H7 (cell line): ENCODE measurements around the gene NRXN2. TPM values are rescaled to one million over a fixed set of nuclear protein-coding genes. Genes with fewer than 3 reads are reported as not detected.

Source experiments
- DNase-seq: peaks from one replicate; pipeline ENCODE4 v3.0.0; 2012
- H3K27me3 ChIP-seq: 2 replicates; pipeline ENCODE4 v1.6.0; 2011; ENCODE audit warnings: mild to moderate bottlenecking, low read length; ENCODE audit not compliant: control insufficient read depth, insufficient read depth
- H3K36me3 ChIP-seq: replicated peaks from 2 replicates; pipeline ENCODE4 v1.5.1; 2011; ENCODE audit warnings: low read length; ENCODE audit not compliant: control insufficient read depth, insufficient read depth
- H3K4me3 ChIP-seq: 2 replicates; pipeline ENCODE4 v1.5.1; 2011; ENCODE audit warnings: low read depth, mild to moderate bottlenecking, control low read depth, low read length, moderate library complexity; ENCODE audit not compliant: insufficient read depth
- total RNA-seq: library from RNA; depleted of rRNA; stranded (reverse); fragments of >200 nt; shearing (Covaris generic); gene quantifications from 2 replicates; pipeline ENCODE4 v1.2.3, GENCODE V29; 2014

NRXN2 gene
- total RNA-seq, 1 experiment from 2014 or later, result 1.9 TPM

DNA sequence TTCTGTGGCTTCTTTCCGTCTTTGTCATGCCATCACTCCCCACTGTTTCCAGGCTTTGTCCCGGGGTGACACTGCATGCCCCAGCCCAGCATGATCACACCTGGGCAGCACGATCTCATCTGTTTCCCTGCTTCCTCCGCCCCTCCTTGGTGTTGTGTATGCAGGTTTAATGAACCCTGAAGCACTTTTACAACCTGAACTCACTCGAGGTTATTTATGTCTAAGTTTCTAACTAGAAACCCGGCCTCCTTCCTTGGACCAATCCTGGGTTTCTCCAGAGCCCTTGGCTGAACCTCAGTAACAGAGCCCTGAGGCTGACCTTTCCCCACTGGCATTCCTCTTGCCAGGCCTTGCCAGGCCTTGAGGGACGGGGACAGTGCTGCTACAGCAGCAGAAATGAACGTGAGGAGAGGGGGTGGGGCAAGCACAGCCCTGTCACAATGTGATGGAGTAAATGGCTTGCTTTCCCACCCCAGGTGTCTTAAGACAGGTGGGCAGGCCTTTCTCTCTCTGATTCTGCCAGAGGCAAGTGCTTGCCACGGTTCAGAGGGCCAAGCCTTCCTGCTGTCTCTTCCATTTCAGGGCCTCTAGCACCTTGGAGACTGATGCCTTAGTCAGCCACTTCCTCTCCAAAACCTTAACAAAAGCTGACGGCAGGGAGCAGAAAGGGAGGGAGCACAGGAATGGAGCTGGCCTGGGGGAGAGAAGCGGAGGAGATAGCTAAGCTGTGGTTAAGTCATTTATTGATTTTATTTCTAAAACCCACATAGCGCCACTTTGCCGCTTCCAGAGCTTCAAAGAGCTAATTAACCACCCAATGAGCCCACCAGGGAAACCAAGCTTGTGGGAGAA, 39.9 kb upstream of the NRXN2 start:
- Histone ChIP-seq H3K36me3 (peaks cover 29% of the 10 kb centered on the region), H3K4me3 (no peak overlapping the region), H3K27me3 (no peaks in the 10 kb centered on the region)
- peak; percentile 68 for DNase-seq

DNA sequence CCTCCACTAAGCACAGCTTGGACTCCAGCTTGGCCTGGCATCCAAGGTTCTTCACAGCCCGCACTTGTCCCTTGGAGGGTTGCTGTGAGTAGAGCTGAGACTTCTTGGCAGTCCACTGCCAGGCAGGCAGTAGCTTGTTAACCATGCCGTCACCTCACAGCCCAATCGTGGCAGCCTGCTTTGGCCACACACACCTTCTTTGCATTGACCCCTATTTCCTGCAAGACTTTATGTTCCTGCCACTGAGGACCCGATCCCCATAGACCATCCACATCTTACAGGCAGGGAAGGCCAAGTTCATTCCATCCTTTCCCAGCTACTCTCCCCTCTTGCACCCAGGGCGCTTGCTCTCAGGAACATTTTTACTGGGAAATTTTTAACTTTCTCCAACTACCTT, 39.3 kb upstream of the NRXN2 start:
- no peaks in the 10 kb centered on the region for H3K27me3 ChIP-seq
- H3K36me3 ChIP-seq, result peaks cover 23% of the 10 kb centered on the region
- H3K4me3 ChIP-seq, result no peak overlapping the region
- peak; percentile 64 for DNase-seq

DNA sequence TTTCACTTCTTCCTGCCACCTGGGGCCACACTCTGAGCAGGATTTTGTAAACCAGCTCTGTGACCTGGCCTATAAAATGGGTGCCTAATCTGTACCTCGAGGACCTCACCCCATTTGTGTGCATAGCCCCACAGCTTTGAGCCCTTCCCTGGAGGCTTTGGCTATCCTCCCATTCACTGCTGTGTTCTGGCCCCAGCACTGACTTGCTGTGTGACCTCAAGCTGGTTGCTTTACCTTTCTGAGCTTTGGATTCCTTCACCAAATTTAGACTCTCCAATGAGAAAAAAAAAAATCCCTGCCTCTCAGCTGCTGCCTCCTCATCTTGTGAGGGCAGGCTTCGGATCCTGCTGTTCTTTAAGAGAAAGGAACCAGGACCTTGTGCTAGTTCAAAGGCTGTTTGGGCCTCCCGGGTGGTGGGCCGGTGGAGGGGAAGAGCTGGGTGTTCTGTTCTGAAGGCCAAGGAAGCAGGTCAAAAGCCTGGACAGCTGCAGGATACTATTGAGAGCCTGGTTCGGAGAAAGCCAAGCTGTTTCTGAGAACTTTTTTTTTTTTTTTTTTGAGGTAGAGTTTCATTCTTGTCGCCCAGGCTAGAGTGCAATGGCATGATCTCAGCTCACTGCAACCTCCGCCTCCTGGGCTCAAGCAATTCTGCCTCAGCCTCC, 37.9 kb upstream of the NRXN2 start:
- Histone ChIP-seq H3K27me3 (no peaks in the 10 kb centered on the region), H3K36me3 (peaks cover 15% of the 10 kb centered on the region), H3K4me3 (no peak overlapping the region)
- DNase-seq, result peak; percentile 46

DNA sequence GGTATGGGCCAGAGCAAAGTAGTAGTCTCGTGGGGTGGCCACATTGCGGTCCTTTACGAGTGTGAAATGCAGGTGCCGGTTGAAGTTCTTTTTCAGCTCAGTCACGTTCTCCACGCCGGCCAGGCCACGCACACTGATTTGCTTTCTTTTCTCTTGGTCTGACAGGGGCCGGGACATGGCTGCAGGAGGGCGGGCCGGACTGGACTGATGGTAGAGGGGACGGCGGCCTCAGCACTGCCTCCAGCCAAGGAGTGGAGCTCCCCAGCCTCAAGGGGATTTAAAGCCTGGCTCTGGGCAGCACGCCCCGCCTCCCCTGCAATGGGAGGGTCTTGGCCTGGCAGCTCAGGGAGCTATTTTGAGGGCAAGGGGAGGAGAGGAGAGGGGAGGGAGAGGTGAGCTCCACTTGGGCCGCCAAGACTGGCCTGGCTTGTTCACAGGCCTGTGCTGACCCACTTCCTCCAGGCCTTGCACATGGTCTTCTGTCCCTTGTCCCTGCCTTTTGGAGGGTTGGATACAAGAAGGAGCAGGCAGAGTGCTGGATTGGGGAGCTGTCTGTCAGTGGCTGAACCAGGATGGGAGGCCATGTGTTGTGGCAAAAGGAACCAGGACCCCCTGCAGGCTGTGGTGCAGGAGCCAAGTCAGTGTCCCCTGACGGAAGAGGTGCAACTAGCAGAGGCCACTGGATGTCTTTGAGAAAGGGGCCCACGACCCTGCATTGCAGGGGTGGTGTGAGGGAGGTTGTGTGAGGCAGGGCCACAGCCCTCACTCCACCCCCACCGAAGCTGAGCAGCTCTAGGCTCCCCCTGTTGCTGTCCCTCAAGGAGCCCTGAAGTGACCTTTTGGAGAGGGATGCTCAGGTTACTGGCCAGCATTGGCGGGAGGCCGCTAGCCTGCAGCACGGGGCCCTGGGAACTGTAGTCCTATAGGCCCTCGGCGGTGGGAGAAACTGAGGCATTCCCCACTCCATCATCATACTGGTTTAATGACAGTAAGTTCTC, 37.0 kb upstream of the NRXN2 start, which contains the start of gene PYGM:
Gene PYGM, minus strand, starts transcription at position 253 of the 998 bp plus-strand sequence. Its CDS starts 76 bp downstream, at position 177.
- H3K4me3 ChIP-seq, result no peak within 1 kb of the TSS
- DNase-seq, result peak; percentile 96
- H3K36me3 ChIP-seq, result peaks cover 12% of the 10 kb centered on the region
- no peaks in the 10 kb centered on the region for H3K27me3 ChIP-seq

DNA sequence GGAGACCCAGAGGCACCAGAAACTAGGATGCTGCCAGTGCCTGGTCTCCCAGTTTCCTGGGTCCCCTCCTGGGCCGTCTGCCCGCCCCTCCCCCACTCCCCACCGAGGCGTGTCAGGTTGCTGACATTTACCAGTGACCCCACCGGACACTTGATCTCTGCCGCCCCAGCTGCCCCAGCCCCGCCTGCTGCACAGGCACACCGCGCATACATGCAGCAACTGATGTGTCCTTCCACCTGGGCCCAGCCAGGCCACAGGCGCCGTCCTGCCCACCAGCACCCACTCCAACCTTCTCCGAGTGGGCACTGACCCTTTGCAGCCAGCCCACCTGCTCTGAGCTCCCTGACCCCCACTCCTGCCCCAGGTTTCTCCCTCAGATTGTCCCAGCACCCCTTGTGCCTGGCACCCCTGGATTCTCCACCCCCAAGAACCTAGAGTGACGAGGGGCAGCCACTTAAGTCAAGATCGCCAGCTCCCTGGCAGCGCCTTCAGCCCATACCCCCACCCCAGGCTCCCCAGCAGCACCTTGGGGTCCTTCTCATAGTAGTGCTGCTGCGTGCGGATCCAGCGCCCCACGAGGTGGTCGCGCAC, 36.2 kb upstream of the NRXN2 start:
- Histone ChIP-seq H3K27me3 (no peaks in the 10 kb centered on the region), H3K4me3 (no peak overlapping the region), H3K36me3 (peaks cover 5% of the 10 kb centered on the region)
- peak; percentile 67 for DNase-seq

DNA sequence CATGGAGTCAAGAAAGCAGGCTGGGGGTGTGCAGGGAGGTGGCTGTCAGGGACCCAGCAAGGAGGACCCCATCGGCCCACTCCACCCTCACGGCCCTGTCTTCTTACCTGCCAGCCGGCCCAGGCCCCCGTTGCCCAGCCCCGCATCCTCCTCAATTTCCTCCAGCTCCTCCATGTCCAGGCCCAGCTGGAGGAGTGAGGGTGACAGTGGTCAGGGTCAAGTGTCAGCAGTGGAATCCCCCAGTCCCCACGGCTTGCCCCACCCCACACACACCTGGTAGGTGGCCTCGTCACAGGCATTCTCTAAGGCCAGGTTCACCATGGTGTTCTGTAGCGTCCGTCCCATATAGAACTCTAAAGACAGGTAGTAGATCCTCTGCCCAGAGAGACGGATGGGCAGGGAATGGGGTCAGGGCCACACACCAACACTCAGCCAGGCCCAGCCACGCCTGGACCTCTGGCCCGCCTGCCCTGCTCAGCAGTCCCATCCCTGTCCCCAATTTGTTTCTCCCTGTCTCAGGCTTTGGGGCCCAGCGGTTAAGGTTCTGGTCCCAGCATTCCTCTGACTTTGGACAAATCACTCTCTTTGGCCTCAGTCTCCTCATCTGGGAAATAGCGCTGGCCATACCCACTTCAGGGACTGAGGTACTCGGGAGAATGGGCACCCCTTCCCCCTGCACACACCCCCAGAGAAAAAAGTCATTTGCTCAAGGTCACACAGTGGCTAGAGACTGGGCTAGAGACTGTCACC, 35.5 kb upstream of the NRXN2 start:
- Histone ChIP-seq H3K27me3 (no peaks in the 10 kb centered on the region), H3K4me3 (no peak overlapping the region), H3K36me3 (peaks cover 3% of the 10 kb centered on the region)
- DNase-seq, result peak; percentile 62

DNA sequence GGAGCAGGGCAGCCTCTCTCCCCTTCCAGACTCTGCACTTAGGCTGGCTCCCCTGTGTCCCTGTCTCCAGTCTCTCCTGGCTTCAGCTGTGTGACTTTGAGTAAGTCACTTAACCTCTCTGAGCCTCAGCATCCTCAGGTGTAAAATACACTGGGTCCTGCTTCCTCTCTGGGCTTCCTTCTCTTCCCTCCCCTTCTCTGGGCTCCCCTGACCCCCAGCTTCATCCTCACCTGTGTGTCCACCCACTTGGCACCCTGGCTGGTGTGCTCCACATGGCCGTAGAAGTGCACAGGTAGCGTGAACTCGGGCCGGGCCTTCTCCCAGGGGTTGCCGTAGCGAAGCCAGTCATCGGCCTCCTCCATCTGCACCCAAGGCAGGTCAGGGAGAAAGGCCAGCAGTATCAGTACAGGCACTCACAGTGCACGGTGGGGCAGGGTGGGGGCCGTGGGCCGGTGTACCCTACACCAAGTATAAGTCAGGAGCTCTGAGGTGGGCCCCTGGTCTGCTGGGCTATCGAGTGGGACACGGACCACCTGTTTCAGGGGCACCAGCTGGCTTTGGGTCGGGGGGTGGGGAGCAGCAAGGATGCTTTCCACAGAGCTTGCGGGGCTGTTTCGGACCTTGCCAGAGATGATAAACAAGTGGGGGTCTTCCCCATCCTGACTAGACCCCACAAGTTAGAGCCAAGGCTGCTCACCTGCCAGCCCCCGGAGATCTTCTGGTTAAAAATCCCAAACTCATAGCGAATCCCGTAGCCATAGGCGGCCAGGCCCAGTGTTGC, 34.7 kb upstream of the NRXN2 start:
- peak; percentile 35 for DNase-seq
- Histone ChIP-seq H3K4me3 (no peak overlapping the region), H3K36me3 (peaks cover 3% of the 10 kb centered on the region), H3K27me3 (no peaks in the 10 kb centered on the region)

DNA sequence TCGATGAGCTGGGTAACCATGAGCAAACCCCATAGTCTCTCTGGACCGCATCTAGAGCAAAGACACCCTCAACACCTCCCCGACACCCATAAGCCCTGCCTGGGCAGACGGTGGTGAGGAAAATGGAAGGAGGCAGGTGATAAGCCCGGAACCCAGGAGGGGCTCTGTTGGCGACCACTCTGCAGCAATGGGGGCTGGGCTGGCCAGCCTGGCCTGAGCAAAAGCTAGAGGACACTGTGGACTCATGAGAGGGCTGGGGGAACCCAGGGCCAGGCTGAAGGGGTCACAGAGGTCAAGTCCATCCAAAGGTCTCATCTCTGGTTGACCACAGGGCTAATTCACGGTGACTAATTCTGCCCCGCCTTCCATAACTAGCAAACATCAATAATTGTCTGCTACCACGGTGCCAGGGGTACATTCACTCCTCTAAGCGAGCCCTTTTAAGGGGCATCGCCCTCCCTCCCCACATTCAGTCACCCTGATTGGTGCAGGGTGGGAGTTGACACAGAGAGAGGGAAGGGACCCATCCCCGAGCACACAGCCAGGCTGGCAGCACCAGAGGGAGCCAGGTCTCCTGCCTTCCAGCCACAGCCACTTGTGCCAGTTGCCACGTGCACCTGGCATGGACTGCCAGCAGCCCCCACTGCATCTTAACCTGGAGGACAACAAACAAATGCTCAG, 32.8 kb upstream of the NRXN2 start:
- DNase-seq, result peak; percentile 51
- no peaks in the 10 kb centered on the region for H3K36me3 ChIP-seq
- H3K27me3 ChIP-seq, result no peaks in the 10 kb centered on the region
- H3K4me3 ChIP-seq, result no peak overlapping the region

DNA sequence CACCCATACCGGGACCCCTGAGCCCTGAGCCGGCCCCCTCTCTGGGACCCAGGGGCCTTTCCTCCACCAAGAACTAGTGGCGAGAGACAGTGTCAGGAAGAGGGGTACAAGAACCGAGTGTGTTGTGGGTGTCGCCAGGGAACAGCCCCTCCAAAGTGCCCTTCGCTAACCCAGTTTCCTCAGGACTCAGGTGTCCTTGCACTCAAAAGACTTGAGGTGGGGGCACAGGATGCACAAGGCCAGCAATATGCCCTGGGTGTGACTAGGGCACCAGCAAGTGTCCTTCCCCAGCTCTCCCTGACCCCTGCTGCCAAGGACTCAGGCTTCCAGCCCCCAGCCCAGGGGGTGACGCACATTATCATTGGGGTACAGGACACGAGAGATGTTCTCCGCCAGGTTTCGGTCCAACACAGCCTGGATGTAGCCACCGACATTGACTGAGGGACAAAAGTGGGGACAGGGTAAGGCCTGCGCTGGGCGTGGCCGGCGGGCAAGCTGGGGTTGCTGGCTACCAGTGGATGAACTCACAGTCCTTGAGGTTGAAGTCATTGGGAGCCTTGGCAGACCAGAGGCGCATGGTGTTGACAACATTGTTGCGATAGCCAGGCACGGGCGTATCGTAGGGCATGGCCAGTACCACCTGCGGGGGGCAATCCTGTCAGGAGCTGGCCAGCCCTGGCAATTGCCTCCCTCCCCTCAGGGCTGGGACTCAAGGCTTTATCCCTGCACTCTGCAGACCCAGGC, 32.1 kb upstream of the NRXN2 start:
- DNase-seq, result no peak
- H3K36me3 ChIP-seq, result no peaks in the 10 kb centered on the region
- H3K4me3 ChIP-seq, result no peak overlapping the region
- no peaks in the 10 kb centered on the region for H3K27me3 ChIP-seq

DNA sequence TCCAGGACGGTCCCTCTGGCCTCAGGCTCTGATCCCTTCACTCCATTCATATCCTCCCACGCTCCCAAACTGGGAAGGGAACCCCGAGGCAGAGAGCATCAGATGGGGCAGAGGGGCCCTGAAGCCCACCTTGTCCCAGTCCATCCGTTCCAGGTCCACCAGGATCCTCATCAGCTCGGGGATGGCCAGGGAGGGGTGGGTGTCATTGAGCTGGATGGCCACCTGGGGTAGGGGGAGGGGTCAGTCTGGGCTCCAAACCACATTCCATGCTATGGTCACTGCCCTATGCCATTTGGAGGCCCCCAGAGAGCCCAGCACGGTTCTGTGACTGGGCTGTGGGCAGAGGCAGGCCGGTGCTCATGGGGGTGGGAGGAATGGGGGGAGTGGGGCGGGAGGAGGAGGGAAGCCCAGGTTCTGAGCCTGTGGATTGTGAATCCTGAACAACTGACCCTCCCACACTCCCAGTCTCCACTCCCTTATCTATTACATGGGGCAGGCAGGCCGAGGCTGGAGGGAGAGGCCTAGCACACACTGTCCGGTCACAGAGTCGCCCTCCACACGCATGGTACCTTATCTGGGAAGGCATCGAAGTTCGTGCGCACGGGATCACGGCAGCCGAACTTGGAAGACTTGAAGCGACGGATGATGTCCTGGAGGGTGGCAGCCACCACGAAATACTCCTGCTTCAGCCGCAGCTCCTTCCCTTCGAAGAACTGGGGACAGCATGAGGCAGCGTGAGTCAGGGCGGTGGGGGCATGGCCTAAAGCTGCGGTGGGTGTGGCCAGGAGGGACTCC, 31.3 kb upstream of the NRXN2 start:
- H3K27me3 ChIP-seq, result no peaks in the 10 kb centered on the region
- peak; percentile 74 for DNase-seq
- no peaks in the 10 kb centered on the region for H3K36me3 ChIP-seq
- H3K4me3 ChIP-seq, result no peak overlapping the region

DNA sequence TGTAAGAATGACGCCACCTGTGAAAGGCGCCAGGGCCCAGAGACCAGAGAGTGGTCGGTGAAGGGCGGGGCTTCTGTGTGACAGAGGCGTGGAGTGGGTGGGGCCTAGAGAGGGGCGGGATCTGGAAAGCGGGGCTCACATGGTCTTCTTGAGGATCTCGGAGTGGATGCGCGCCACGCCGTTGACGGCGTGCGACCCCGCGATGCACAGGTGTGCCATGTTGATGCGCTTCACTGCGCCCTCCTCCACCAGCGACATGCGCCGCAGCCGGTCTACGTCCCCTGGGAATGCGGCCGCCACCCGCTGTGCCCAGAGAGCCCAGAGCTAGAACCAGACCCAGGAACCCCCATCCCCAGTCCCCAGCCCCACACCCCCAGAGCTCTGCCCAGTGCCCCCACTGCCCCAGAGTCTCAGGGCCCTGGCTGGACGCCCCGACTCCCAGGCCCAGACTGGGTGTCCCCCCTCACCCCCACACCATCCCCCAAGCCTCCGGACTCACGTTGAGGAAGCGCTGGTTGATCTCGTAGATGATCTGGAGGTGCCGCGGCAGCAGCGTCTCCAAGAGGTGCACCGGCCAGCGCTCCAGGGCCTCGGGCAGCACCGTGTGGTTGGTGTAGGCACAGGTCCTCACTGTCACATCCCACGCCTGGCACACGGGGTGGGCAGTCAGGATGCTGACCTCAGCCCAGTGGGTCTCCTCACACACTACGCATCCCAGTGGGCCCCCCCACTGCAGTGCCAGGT, 30.6 kb upstream of the NRXN2 start:
- DNase-seq, result peak; percentile 87
- Histone ChIP-seq H3K27me3 (no peaks in the 10 kb centered on the region), H3K4me3 (no peak overlapping the region), H3K36me3 (no peaks in the 10 kb centered on the region)
